ENCODE results near the gene KCNJ12.
A peak's percentile ranks its signal among the peaks of the same experiment; 100 is the strongest.

Gene KCNJ12

DNA sequence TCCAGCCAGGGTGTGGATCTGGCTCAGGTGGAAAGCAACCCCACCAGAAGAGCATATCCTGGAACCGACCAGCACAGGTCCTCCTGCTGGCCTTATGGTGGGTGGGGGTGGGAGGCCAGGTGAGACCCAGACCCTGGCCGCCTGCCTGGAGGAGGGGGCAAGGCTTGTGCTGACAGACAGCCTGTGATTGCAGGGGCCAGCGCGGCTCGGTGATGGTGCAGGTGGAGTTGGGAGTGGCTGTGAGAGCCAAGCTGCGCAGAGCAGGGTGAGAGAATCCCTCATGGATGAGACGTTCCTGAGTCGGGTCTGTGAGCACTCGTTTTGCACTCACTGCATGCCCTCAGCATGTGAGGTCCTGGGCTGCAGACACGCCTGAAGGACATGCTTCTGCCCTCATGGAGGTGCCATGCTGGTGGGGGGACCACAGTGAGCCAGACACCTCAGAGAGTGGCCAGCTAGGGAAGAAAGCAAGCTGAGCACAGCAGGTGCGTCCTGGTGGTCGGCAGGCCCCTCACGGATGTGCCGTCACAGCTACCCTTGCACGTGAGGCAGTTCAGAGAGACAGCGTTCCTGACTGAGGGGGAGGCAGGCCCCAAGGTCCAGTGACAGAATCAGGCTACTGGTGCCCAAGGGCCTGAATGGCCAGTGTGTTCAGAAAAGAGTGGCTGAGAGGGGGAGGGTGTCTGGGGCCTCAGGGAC is 3.8 kb upstream of the KCNJ12 start:
- Mint-ChIP-seq H3K36me3 (ENCODE audit: low read depth) (no peaks in the 10 kb centered on the region), H3K4me3 (no peak overlapping the region), H3K27ac (no peak overlapping the region), H3K27me3 (ENCODE audit: low read depth) (peaks cover 32% of the 10 kb centered on the region), H3K4me1 (peaks cover 23% of the 10 kb centered on the region), H3K9me3 (no peaks in the 10 kb centered on the region)
- TF ChIP-seq, protein P1, sequence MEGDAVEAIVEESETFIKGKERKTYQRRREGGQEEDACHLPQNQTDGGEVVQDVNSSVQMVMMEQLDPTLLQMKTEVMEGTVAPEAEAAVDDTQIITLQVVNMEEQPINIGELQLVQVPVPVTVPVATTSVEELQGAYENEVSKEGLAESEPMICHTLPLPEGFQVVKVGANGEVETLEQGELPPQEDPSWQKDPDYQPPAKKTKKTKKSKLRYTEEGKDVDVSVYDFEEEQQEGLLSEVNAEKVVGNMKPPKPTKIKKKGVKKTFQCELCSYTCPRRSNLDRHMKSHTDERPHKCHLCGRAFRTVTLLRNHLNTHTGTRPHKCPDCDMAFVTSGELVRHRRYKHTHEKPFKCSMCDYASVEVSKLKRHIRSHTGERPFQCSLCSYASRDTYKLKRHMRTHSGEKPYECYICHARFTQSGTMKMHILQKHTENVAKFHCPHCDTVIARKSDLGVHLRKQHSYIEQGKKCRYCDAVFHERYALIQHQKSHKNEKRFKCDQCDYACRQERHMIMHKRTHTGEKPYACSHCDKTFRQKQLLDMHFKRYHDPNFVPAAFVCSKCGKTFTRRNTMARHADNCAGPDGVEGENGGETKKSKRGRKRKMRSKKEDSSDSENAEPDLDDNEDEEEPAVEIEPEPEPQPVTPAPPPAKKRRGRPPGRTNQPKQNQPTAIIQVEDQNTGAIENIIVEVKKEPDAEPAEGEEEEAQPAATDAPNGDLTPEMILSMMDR (IDR thresholded peaks at IDR 0.05; ENCODE audit: unreplicated experiment in 3 of 3): no peak

- Mint-ChIP-seq H3K4me3 (peak overlapping the region in 1 of 3 experiments; percentile 58), H3K9me3 (no peaks in the 10 kb centered on the region), H3K36me3 (ENCODE audit: low read depth) (no peaks in the 10 kb centered on the region), H3K4me1 (peaks cover 23% of the 10 kb centered on the region), H3K27ac (no peak overlapping the region), H3K27me3 (ENCODE audit: low read depth) (peaks cover 38% of the 10 kb centered on the region)
- TF ChIP-seq, protein P1 (IDR thresholded peaks at IDR 0.05; ENCODE audit: unreplicated experiment in 3 of 3): no peak
Measured at GRCh38 chr17:21373036-21373435, 3.1 kb upstream of the KCNJ12 start.

GRCh38 chr17:21373696-21374440 is 2.3 kb upstream of the KCNJ12 start:
- no peak overlapping the region for H3K27ac Mint-ChIP-seq
- peaks cover 23% of the 10 kb centered on the region for H3K4me1 Mint-ChIP-seq
- H3K9me3 Mint-ChIP-seq: no peaks in the 10 kb centered on the region
- no peak overlapping the region for H3K4me3 Mint-ChIP-seq
- no peaks in the 10 kb centered on the region for H3K36me3 Mint-ChIP-seq (ENCODE audit: low read depth)
- TF ChIP-seq, protein P1 (IDR thresholded peaks at IDR 0.05; ENCODE audit: unreplicated experiment in 3 of 3): no peak
- peaks cover 36% of the 10 kb centered on the region for H3K27me3 Mint-ChIP-seq (ENCODE audit: low read depth)

DNA sequence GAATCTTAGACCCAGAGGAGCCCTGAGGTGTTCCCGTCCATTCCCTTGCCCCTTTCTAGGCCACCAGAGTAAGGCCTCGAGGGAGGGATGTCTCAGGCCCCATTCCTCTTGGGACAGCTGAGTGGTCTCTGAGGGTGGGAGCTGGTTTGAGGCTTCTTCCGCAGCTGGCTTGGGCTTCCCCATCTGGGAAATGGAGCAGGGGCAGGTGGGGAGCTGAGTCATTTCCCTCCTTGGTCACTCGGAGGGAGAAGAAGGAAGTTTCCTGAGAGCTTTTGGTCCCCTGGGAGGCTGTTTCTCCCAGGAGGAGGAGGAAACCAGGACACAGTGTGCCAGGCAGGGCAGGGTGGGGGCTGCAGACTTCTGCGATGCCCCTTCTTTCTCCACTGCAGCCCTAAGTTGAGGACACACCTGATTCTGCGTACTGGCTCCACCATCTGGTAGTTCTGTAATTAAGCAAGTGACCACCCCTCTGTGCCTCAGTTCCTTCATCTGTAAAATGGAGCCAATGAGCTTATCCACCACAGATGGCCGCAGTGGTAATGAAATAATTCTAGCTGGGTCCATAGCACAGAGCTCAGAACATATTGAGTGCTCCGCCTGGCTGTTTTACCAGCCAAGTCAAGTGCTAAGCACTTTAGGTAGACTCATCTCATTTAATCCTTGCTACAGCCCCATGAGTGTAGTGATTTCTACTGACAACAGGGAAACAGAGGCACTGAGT is 1.6 kb upstream of the KCNJ12 start:
- Mint-ChIP-seq H3K27me3 (ENCODE audit: low read depth) (peaks cover 43% of the 10 kb centered on the region), H3K4me3 (peak overlapping the region in 1 of 3 experiments; percentile 19), H3K36me3 (ENCODE audit: low read depth) (no peaks in the 10 kb centered on the region), H3K9me3 (no peaks in the 10 kb centered on the region), H3K27ac (no peak overlapping the region), H3K4me1 (peaks cover 23% of the 10 kb centered on the region)
- TF ChIP-seq, protein P1 (IDR thresholded peaks at IDR 0.05; ENCODE audit: unreplicated experiment in 3 of 3): no peak

DNA sequence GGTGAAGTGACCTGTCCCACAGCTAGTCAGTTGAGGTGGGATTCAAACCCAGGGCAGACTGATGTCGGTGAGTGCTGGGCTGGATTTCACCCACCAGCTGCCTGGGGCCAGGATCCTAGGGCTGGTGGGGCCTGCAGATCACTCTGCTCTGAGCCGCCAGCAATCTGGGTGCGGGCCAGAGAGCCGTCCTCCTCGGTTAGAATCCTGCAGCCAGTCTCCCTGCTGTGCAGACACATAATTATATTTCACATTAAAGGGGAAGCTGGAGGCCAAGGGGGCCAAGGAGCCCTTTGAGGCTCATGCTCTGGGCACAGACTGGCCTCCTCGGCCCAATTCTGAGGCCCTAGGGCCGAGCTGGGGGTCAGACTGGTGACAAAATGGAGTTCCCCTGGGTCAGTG is 996 bp upstream of the KCNJ12 start:
- Mint-ChIP-seq H3K4me3 (peak overlapping the region; percentile 79 to 85 (median 85)), H3K27me3 (ENCODE audit: low read depth) (peaks cover 47% of the 10 kb centered on the region), H3K9me3 (no peaks in the 10 kb centered on the region), H3K4me1 (peaks cover 20% of the 10 kb centered on the region), H3K36me3 (ENCODE audit: low read depth) (no peaks in the 10 kb centered on the region), H3K27ac (no peak overlapping the region)
- TF ChIP-seq, protein P1 (IDR thresholded peaks at IDR 0.05; ENCODE audit: unreplicated experiment in 3 of 3): no peak
